ENCODE data around the gene MYL6B.
A peak's percentile ranks its signal among the peaks of the same experiment; 100 is the strongest.

MYL6B gene

DNA sequence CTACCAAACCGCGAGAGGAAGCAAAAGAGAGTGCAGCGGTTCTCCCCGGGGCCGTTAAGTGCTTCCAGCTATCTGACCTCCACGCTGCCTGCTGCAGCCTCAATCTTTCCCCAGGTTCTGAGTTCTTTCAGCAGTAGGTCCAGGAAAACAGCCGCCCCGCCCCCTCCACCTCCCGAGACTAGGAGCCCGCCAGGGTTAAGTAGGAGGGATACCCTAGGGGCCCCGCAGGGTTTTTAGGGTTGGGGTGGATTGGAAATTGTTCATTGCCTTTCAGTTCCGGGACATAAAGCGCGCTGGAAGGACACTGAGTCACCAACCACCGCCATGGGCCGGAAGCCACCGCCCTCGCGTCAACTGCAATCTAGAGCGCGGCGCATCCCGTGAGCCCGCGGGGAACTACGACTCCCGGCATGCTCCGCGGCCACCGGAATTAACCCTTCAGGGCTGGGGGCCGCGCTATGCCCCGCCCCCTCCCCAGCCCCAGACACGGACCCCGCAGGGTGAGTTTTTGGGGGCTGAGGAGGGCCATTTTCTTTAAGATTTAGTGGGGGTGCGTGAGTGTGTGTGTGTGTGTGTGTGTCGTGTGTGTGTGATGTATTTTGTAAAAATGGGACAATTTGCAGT lies at the start of gene MYL6B:
TSS of gene MYL6B (plus strand) at position 456 of the 624 bp plus-strand sequence. CDS start 1,332 bp downstream, outside the sequence.
- peak within 1 kb of the TSS; percentile 97 for H3K27ac ChIP-seq
- ChIA-PET CTCF (interaction anchor here (0.6 to 1.3 kb wide), 3 partner anchors 14 to 30 kb away, joined by 4 to 6 read pairs (median 5); no protein-coding TSS in a partner anchor), POLR2A (ENCODE audit: low non-redundant PET) (no interaction called here)
- DNase-seq (ENCODE audit: low spot score): peak; percentile 91
- TF ChIP-seq, protein P1, sequence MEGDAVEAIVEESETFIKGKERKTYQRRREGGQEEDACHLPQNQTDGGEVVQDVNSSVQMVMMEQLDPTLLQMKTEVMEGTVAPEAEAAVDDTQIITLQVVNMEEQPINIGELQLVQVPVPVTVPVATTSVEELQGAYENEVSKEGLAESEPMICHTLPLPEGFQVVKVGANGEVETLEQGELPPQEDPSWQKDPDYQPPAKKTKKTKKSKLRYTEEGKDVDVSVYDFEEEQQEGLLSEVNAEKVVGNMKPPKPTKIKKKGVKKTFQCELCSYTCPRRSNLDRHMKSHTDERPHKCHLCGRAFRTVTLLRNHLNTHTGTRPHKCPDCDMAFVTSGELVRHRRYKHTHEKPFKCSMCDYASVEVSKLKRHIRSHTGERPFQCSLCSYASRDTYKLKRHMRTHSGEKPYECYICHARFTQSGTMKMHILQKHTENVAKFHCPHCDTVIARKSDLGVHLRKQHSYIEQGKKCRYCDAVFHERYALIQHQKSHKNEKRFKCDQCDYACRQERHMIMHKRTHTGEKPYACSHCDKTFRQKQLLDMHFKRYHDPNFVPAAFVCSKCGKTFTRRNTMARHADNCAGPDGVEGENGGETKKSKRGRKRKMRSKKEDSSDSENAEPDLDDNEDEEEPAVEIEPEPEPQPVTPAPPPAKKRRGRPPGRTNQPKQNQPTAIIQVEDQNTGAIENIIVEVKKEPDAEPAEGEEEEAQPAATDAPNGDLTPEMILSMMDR (conservative IDR thresholded peaks at IDR 0.05; ENCODE audit: low read depth): no peak

DNA sequence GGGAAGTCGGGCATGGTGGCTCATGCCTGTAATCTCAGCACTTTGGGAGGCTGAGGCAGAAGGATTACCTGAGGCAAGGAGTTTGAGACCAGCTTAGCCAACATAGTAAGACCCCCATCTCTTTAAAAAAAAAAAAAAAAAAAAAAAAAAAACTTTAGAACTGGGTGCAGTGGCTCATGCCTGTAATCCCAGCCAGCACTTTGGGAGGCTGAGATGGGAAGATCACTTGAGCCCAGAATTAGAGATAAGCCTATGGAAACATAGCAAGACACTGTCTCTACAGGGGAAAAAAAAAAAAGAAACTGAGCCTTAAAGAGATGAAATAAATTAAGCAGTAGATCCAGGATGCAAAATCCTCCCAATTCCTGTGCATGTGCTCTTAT lies 49.7 kb upstream of the MYL6B start:
- POLR2A ChIA-PET (ENCODE audit: low non-redundant PET): no interaction called here
- CTCF ChIA-PET: interaction anchor here (0.6 kb wide), 1 partner anchor 11 kb away, joined by 4 read pairs; no protein-coding TSS in a partner anchor

DNA sequence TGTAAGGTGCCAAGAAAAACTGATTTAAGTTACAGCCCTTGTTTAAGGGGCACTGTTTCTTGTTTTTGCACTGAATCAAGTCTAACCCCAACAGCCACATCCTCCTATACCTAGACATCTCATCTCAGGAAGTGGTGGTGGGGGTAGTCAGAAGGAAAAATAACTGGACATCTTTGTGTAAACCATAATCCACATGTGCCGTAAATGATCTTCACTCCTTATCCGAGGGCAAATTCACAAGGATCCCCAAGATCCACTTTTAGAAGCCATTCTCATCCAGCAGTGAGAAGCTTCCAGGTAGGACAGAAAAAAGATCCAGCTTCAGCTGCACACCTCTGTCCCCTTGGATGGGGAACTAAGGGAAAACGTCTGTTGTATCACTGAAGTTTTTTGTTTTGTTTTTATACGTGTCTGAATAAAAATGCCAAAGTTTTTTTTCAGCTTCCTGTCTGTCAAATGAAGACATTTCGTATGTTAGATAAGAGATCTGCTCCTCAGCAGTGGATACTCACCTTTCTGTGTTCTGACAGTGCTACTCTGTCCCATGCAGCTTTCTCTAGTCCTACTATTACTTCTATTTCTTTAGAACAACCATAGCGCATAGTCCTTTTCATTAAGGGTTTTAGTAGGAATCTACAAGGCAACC lies 49.2 kb upstream of the MYL6B start:
- no peak overlapping the region for H3K27ac ChIP-seq
- DNase-seq (ENCODE audit: low spot score): no peak
- POLR2A ChIA-PET (ENCODE audit: low non-redundant PET): interaction anchor here (0.6 to 2.7 kb wide), 5 partner anchors 14 to 335 kb away, joined by 3 to 10 read pairs (median 5); partner anchors contain the start of gene ZC3H10
- TF ChIP-seq, protein P1 (conservative IDR thresholded peaks at IDR 0.05; ENCODE audit: low read depth): no peak
- CTCF ChIA-PET: interaction anchor here (0.6 to 1.4 kb wide), 2 partner anchors 24 to 362 kb away, joined by 3 to 10 read pairs; no protein-coding TSS in a partner anchor

More for the DNA sequence above, 49.7 kb upstream of the MYL6B start:
- no peak overlapping the region for H3K27ac ChIP-seq
- TF ChIP-seq, protein P1 (conservative IDR thresholded peaks at IDR 0.05; ENCODE audit: low read depth): no peak
- no peak for DNase-seq (ENCODE audit: low spot score)

DNA sequence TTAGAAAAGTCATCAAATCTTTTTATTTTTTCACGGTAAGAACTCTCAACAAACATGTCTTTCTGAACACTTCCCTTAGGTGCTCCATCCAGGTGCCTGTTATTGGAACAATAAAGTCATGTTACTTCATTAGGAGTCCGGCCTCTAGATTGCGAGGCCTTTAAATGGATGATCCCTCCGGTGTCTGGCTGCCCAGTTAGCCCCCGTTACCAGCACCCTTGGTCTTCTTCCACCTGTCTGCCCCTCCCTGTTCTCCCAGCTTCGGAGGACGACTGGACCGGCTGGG lies 48.6 kb upstream of the MYL6B start:
- H3K27ac ChIP-seq: peak overlapping the region; percentile 83
- CTCF ChIA-PET: interaction anchor here (0.6 to 1.4 kb wide), 3 partner anchors 25 to 363 kb away, joined by 3 to 10 read pairs (median 3); no protein-coding TSS in a partner anchor
- no peak for DNase-seq (ENCODE audit: low spot score)
- TF ChIP-seq, protein P1 (conservative IDR thresholded peaks at IDR 0.05; ENCODE audit: low read depth): no peak
- POLR2A ChIA-PET (ENCODE audit: low non-redundant PET): interaction anchor here (0.6 to 2.7 kb wide), 8 partner anchors 14 to 335 kb away, joined by 3 to 10 read pairs (median 5); partner anchors contain the start of gene ZC3H10

DNA sequence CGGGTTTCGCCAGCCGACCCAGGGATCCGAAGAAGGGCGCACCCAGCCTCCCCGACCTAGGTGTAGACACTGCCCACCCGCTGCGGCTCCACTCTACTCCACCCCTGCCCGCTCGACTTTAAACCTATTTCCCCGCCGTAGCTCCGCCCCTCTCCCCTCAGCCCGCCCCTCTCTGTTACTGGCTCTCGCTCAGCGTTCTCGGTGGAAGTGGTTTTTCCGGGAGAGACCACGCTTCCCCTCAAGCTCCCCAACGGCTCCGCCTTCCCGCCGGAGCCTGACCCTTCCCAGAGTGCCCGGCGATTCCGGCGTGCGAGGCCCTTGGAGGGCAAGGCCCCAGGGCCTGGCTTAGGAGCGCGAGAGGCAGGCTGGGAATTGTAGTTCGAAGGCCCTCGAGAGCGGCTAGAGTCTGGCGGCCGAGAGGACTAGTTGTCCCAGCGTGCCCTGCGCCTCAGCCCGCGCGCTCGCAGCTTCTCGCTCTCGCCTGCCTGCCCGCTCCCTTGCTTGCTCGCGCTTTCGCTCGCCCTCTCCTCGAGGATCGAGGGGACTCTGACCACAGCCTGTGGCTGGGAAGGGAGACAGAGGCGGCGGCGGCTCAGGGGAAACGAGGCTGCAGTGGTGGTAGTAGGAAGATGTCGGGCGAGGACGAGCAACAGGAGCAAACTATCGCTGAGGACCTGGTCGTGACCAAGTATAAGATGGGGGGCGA lies 48.1 kb upstream of the MYL6B start, which contains the start of gene PA2G4:
TSS of gene PA2G4 (plus strand) at position 451 of the 706 bp plus-strand sequence. CDS start at position 630, 179 bp downstream.
- TF ChIP-seq, protein P1 (conservative IDR thresholded peaks at IDR 0.05; ENCODE audit: low read depth): no peak
- DNase-seq (ENCODE audit: low spot score): peak; percentile 96
- POLR2A ChIA-PET (ENCODE audit: low non-redundant PET): interaction anchor here (0.6 to 2.7 kb wide), 9 partner anchors 8 to 60 kb away, joined by 3 to 10 read pairs (median 5); partner anchors contain the start of gene ZC3H10
- H3K27ac ChIP-seq: peak within 1 kb of the TSS; percentile 83
- CTCF ChIA-PET: interaction anchor here (0.7 to 1.4 kb wide), 3 partner anchors 20 to 108 kb away, joined by 3 to 10 read pairs (median 3); no protein-coding TSS in a partner anchor
